Caco-2 (cell line): Measurements from ENCODE around the gene KLHL40. TPM values are rescaled to one million over a fixed set of nuclear protein-coding genes. Genes with fewer than 3 reads are reported as not detected.

Source experiments
- BruUV-seq: library from RNA; stranded (reverse); fragments of 400-500 nt; replicated peaks from 2 replicates; lab custom pipeline; 2021; lab: Mats Ljungman, UMichigan
- CTCF ChIA-PET: fragments of 300-600 bp; sonication (Branson Sonifier 250); formaldehyde crosslinking; loops from one replicate; lab custom pipeline; 2022; ENCODE audit warnings: antibody characterized with exemption; lab: Charles Lee
- POLR2A ChIA-PET: fragments of 300-600 bp; sonication (Branson Sonifier 250); formaldehyde crosslinking; loops from one replicate; lab custom pipeline; 2022; ENCODE audit warnings: antibody characterized with exemption; lab: Charles Lee
- DNase-seq, 2 experiments: peaks; one replicate each; pipeline versions ENCODE4 v3.0.0 to v3.0.0-alpha.2; 2020 to 2022
- H3K27me3 ChIP-seq: replicated peaks from 2 replicates; pipeline ENCODE4 v1.6.0; 2011; ENCODE audit warnings: low read length; ENCODE audit not compliant: control insufficient read depth, insufficient read depth
- H3K36me3 ChIP-seq: 2 replicates; pipeline ENCODE4 v1.5.1; 2011; ENCODE audit warnings: low read length; ENCODE audit not compliant: control insufficient read depth, insufficient read depth
- H3K4me1 ChIP-seq: fragments of 250-450 bp; sonication (Bioruptor Pico); 2 replicates; pipeline ENCODE4 v1.5.1; 2020; ENCODE audit warnings: mild to moderate bottlenecking
- H3K4me3 ChIP-seq: 2 replicates; pipeline ENCODE4 v1.5.1; 2011; ENCODE audit warnings: low read depth, mild to moderate bottlenecking, control low read depth, low read length
- H3K9me3 ChIP-seq: fragments of 250-450 bp; sonication (Bioruptor Pico); 2 replicates; pipeline ENCODE4 v1.5.1; 2020; ENCODE audit warnings: mild to moderate bottlenecking, moderate library complexity
- H3K27ac Mint-ChIP-seq: one replicate; pipeline ENCODE4 v1.8.0; 2022; ENCODE audit warnings: mixed read lengths; ENCODE audit not compliant: unreplicated experiment
- H3K27me3 Mint-ChIP-seq: one replicate; pipeline ENCODE4 v1.8.0; 2022; ENCODE audit warnings: mixed read lengths; ENCODE audit not compliant: insufficient read depth, unreplicated experiment
- H3K36me3 Mint-ChIP-seq: one replicate; pipeline ENCODE4 v1.8.0; 2022; ENCODE audit warnings: mild to moderate bottlenecking, mixed read lengths; ENCODE audit not compliant: insufficient read depth, unreplicated experiment
- H3K4me1 Mint-ChIP-seq: one replicate; pipeline ENCODE4 v1.8.0; 2022; ENCODE audit warnings: low read depth, mixed read lengths; ENCODE audit not compliant: unreplicated experiment
- H3K4me3 Mint-ChIP-seq: one replicate; pipeline ENCODE4 v1.8.0; 2022; ENCODE audit warnings: mild to moderate bottlenecking, moderate library complexity, mixed read lengths; ENCODE audit not compliant: unreplicated experiment
- H3K9me3 Mint-ChIP-seq: one replicate; pipeline ENCODE4 v1.8.0; 2022; ENCODE audit warnings: mixed read lengths; ENCODE audit not compliant: unreplicated experiment
- CTCF ChIP-seq, 2 experiments: fragments of 200-600 bp in 1 of 2; IDR thresholded peaks; 1 replicate in 1 of 2; 2 replicates in 1 of 2; pipeline versions ENCODE4 v1.5.1 to v1.8.0; 2011 to 2022; ENCODE audit warnings: antibody characterized with exemption in 1 of 2, control low read depth in 1 of 2, inconsistent platforms in 1 of 2, low read depth in 1 of 2, low read length in 1 of 2, mild to moderate bottlenecking in 1 of 2, moderate library complexity in 1 of 2; ENCODE audit not compliant: insufficient read depth in 1 of 2, severe bottlenecking in 1 of 2, unreplicated experiment in 1 of 2
- intact Hi-C: fragments of 100-400 bp; cut with micrococcal nuclease; formaldehyde crosslinking; loops from one replicate; pipeline ENCODE4 v1.10.0; 2022; ENCODE audit not compliant: unreplicated experiment
- total RNA-seq: library from RNA; stranded (reverse); gene quantifications from 2 replicates; pipeline ENCODE4 v1.2.3, GENCODE V29; 2022

The KLHL40 gene
- total RNA-seq, 1 experiment from 2014 or later = not detected

- Histone ChIP-seq H3K36me3 (no peaks in the 10 kb centered on the region), H3K4me3 (no peak overlapping the region), H3K4me1 (peaks cover 8% of the 10 kb centered on the region; the same call in 1 of the 2 replicates), H3K27me3 (no peaks in the 10 kb centered on the region), H3K9me3 (no peaks in the 10 kb centered on the region)
- Mint-ChIP-seq H3K27ac (no peak overlapping the region), H3K4me1 (no peaks in the 10 kb centered on the region), H3K36me3 (peaks cover 4% of the 10 kb centered on the region), H3K4me3 (no peak overlapping the region), H3K27me3 (no peaks in the 10 kb centered on the region), H3K9me3 (no peaks in the 10 kb centered on the region)
- BruUV-seq = no TSS peak
- DNase-seq = no peak
- intact Hi-C loops = loop anchor here (2.0 kb wide), 1 partner anchor 85 kb away; no protein-coding TSS in a partner anchor
- TF ChIP-seq CTCF (IDR thresholded peaks at IDR 0.05; ENCODE audit: insufficient read depth in 1 of 2, low read depth in 1 of 2, low read length in 1 of 2, severe bottlenecking in 1 of 2, unreplicated experiment in 1 of 2) = no peak
- POLR2A ChIA-PET = no interaction called here
- CTCF ChIA-PET = no interaction called here
Measured at GRCh38 chr3:42659451-42660130, 25.7 kb upstream of the KLHL40 start.

GRCh38 chr3:42660131-42660715 lies 25.1 kb upstream of the KLHL40 start:
- Histone ChIP-seq H3K27me3 (no peaks in the 10 kb centered on the region), H3K9me3 (no peaks in the 10 kb centered on the region), H3K4me3 (no peak overlapping the region), H3K36me3 (no peaks in the 10 kb centered on the region), H3K4me1 (peaks cover 2% of the 10 kb centered on the region; the same call in 1 of the 2 replicates)
- intact Hi-C loops = loop anchor here (2.0 kb wide), 1 partner anchor 85 kb away; no protein-coding TSS in a partner anchor
- Mint-ChIP-seq H3K4me3 (no peak overlapping the region), H3K4me1 (no peaks in the 10 kb centered on the region), H3K27ac (no peak overlapping the region), H3K36me3 (peaks cover 4% of the 10 kb centered on the region), H3K9me3 (no peaks in the 10 kb centered on the region), H3K27me3 (no peaks in the 10 kb centered on the region)
- POLR2A ChIA-PET = no interaction called here
- CTCF ChIA-PET = no interaction called here
- BruUV-seq = no TSS peak
- TF ChIP-seq CTCF (IDR thresholded peaks at IDR 0.05; ENCODE audit: insufficient read depth in 1 of 2, low read depth in 1 of 2, low read length in 1 of 2, severe bottlenecking in 1 of 2, unreplicated experiment in 1 of 2) = no peak
- DNase-seq = no peak

- no TSS peak for BruUV-seq
- no peaks in the 10 kb centered on the region for H3K27me3 ChIP-seq
- ChIA-PET CTCF (no interaction called here), POLR2A (no interaction called here)
- Mint-ChIP-seq H3K4me1 (no peaks in the 10 kb centered on the region), H3K4me3 (no peak overlapping the region), H3K27ac (no peak overlapping the region), H3K27me3 (no peaks in the 10 kb centered on the region), H3K36me3 (peaks cover 4% of the 10 kb centered on the region), H3K9me3 (no peaks in the 10 kb centered on the region)
- H3K4me3 ChIP-seq = no peak overlapping the region
- DNase-seq = no peak
- no peaks in the 10 kb centered on the region for H3K36me3 ChIP-seq
- no peak for TF ChIP-seq CTCF (IDR thresholded peaks at IDR 0.05; ENCODE audit: insufficient read depth in 1 of 2, low read depth in 1 of 2, low read length in 1 of 2, severe bottlenecking in 1 of 2, unreplicated experiment in 1 of 2)
- H3K9me3 ChIP-seq = no peaks in the 10 kb centered on the region
- intact Hi-C loops = loop anchor here (2.0 kb wide), 1 partner anchor 84 kb away; no protein-coding TSS in a partner anchor
- H3K4me1 ChIP-seq = no peaks in the 10 kb centered on the region
Measured at GRCh38 chr3:42660898-42661297, 24.4 kb upstream of the KLHL40 start.
